Breast epithelium (tissue), 4 donors: Measurements from ENCODE around the gene SMURF1. TPM values are rescaled to one million over a fixed set of nuclear protein-coding genes. Genes with fewer than 3 reads are reported as not detected.

ENCODE experiments used
- DNase-seq, 2 donors: peaks; one replicate each; pipeline ENCODE4 v3.0.0-alpha.2; 2019; ENCODE audit warnings: low spot score in 2 of 2
- H3K27ac ChIP-seq, 2 donors: fragments of 200-600 bp; sonication (generic) in 1 of 2; one replicate each; pipeline ENCODE4 v1.5.1; 2016 to 2019; ENCODE audit warnings: mild to moderate bottlenecking in 1 of 2
- H3K27me3 ChIP-seq, 2 donors: fragments of 200-600 bp; sonication (generic) in 1 of 2; one replicate each; pipeline versions ENCODE4 v1.5.1 to v1.6.0; 2017 to 2019; ENCODE audit warnings: control low read depth in 1 of 2, mild to moderate bottlenecking in 1 of 2
- H3K36me3 ChIP-seq: fragments of 200-600 bp; one replicate; pipeline ENCODE4 v1.5.1; 2019
- H3K4me1 ChIP-seq, 2 donors: fragments of 200-600 bp; sonication (generic); one replicate each; pipeline ENCODE4 v1.5.1; 2016 to 2019; ENCODE audit warnings: control low read depth in 1 of 2
- H3K4me3 ChIP-seq, 3 donors: fragments of 200-600 bp; sonication (generic); 1 replicate in 2 of 3; 2 replicates in 1 of 3; pipeline ENCODE4 v1.5.1; 2016 to 2019; ENCODE audit warnings: mild to moderate bottlenecking in 3 of 3, moderate library complexity in 2 of 3
- H3K9me3 ChIP-seq, 2 donors: fragments of 200-600 bp; sonication (generic) in 1 of 2; one replicate each; pipeline ENCODE4 v1.5.1; 2016 to 2019; ENCODE audit warnings: control low read depth in 1 of 2
- POLR2A ChIP-seq: fragments of 450-650 bp; IDR thresholded peaks from one replicate; pipeline ENCODE4 v1.6.1; 2016; ENCODE audit warnings: antibody characterized with exemption, mild to moderate bottlenecking, moderate library complexity
- POLR2AphosphoS5 ChIP-seq, 3 donors: sonication (generic); formaldehyde crosslinking; IDR thresholded peaks; one replicate each; pipeline ENCODE4 v1.6.1; 2017; ENCODE audit warnings: antibody characterized with exemption in 3 of 3
- intact Hi-C: fragments of 100-400 bp; cut with DNase I; formaldehyde crosslinking; loops from one replicate; pipeline ENCODE4 v1.15.1; 2023; ENCODE audit warnings: low total_unique reads
- total RNA-seq, 3 donors: library from RNA; depleted of rRNA; stranded (reverse); fragments of >200 nt; gene quantifications; one replicate each; pipeline ENCODE4 v1.1.0, GENCODE V29; 2016
- TF ChIP-seq, protein P1 (sequence below), 3 donors: fragments of 450-650 bp; IDR thresholded peaks; one replicate each; pipeline ENCODE4 v1.5.1; 2016 to 2017; ENCODE audit warnings: antibody characterized with exemption in 3 of 3, mild to moderate bottlenecking in 3 of 3, moderate library complexity in 3 of 3

SMURF1 gene
- total RNA-seq, 3 donors from 2014 or later = 20.2 to 28.7 (median 25.9) TPM

GRCh38 chr7:99016196-99016595, 127.7 kb downstream of the SMURF1 start:
- H3K4me3 ChIP-seq = no peak overlapping the region
- TF ChIP-seq POLR2A = no peak
- no peak for TF ChIP-seq POLR2AphosphoS5 (IDR thresholded peaks at IDR 0.05)
- TF ChIP-seq, protein P1, sequence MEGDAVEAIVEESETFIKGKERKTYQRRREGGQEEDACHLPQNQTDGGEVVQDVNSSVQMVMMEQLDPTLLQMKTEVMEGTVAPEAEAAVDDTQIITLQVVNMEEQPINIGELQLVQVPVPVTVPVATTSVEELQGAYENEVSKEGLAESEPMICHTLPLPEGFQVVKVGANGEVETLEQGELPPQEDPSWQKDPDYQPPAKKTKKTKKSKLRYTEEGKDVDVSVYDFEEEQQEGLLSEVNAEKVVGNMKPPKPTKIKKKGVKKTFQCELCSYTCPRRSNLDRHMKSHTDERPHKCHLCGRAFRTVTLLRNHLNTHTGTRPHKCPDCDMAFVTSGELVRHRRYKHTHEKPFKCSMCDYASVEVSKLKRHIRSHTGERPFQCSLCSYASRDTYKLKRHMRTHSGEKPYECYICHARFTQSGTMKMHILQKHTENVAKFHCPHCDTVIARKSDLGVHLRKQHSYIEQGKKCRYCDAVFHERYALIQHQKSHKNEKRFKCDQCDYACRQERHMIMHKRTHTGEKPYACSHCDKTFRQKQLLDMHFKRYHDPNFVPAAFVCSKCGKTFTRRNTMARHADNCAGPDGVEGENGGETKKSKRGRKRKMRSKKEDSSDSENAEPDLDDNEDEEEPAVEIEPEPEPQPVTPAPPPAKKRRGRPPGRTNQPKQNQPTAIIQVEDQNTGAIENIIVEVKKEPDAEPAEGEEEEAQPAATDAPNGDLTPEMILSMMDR (IDR thresholded peaks at IDR 0.05) = no peak
- no peaks in the 10 kb centered on the region for H3K27me3 ChIP-seq
- no peaks in the 10 kb centered on the region for H3K4me1 ChIP-seq
- DNase-seq = peak in 1 of 2 donors; percentile 6
- peaks cover 7% of the 10 kb centered on the region for H3K36me3 ChIP-seq
- H3K9me3 ChIP-seq = no peaks in the 10 kb centered on the region
- intact Hi-C loops = no loop called here
- no peak overlapping the region for H3K27ac ChIP-seq

GRCh38 chr7:99014113-99014985, 129.6 kb downstream of the SMURF1 start:
- intact Hi-C loops = no loop called here
- Histone ChIP-seq H3K27me3 (no peaks in the 10 kb centered on the region), H3K36me3 (peaks cover 15% of the 10 kb centered on the region), H3K4me1 (no peaks in the 10 kb centered on the region), H3K9me3 (no peaks in the 10 kb centered on the region), H3K4me3 (no peak overlapping the region), H3K27ac (no peak overlapping the region)
- TF ChIP-seq POLR2AphosphoS5 (IDR thresholded peaks at IDR 0.05) (no peak), POLR2A (no peak)
- TF ChIP-seq, protein P1 (IDR thresholded peaks at IDR 0.05) = no peak
- no peak for DNase-seq

- Histone ChIP-seq H3K36me3 (peaks cover 15% of the 10 kb centered on the region), H3K27me3 (no peaks in the 10 kb centered on the region), H3K4me3 (no peak overlapping the region), H3K27ac (no peak overlapping the region), H3K4me1 (no peaks in the 10 kb centered on the region), H3K9me3 (no peaks in the 10 kb centered on the region)
- TF ChIP-seq POLR2AphosphoS5 (IDR thresholded peaks at IDR 0.05) (no peak), POLR2A (no peak)
- TF ChIP-seq, protein P1 (IDR thresholded peaks at IDR 0.05) = no peak
- intact Hi-C loops = no loop called here
- no peak for DNase-seq
Observed at GRCh38 chr7:99013266-99014112, 130.4 kb downstream of the SMURF1 start.

- H3K4me1 ChIP-seq = no peaks in the 10 kb centered on the region
Observed at GRCh38 chr7:99012722-99013121, 131.2 kb downstream of the SMURF1 start.

More at GRCh38 chr7:99012722-99013121, 131.2 kb downstream of the SMURF1 start:
- TF ChIP-seq POLR2A = no peak
- TF ChIP-seq POLR2AphosphoS5 (IDR thresholded peaks at IDR 0.05) = no peak
- TF ChIP-seq, protein P1 (IDR thresholded peaks at IDR 0.05) = no peak
- Histone ChIP-seq H3K27me3 (no peaks in the 10 kb centered on the region), H3K4me3 (no peak overlapping the region), H3K9me3 (no peaks in the 10 kb centered on the region), H3K27ac (no peak overlapping the region), H3K36me3 (peaks cover 15% of the 10 kb centered on the region)
- intact Hi-C loops = no loop called here
- DNase-seq = no peak
